H1 (cell line): ENCODE measurements around the gene LUZP1. TPM values are rescaled to one million over a fixed set of nuclear protein-coding genes. Genes with fewer than 3 reads are reported as not detected.

Experiments used
- CTCF ChIA-PET: fragments of 300-600 bp; sonication (Branson Sonifier 250); formaldehyde crosslinking; loops from one replicate; lab custom pipeline; 2021; ENCODE audit not compliant: partially characterized antibody; lab: Charles Lee
- POLR2A ChIA-PET: fragments of 300-600 bp; sonication (Branson Sonifier 250); formaldehyde crosslinking; loops from one replicate; lab custom pipeline; 2021; ENCODE audit warnings: inconsistent platforms; ENCODE audit not compliant: partially characterized antibody; lab: Charles Lee
- DNase-seq, 2 experiments: peaks; one replicate each; pipeline versions ENCODE4 v3.0.0 to v3.0.0-alpha.2; 2010 to 2022; ENCODE audit warnings: low spot score in 2 of 2, low read depth in 1 of 2, mixed read lengths in 1 of 2
- FAIRE-seq: peaks from 2 replicates; lab custom pipeline; 2011; peaks lifted over from hg19 to GRCh38; lab: Jason Lieb, UNC
- H2AFZ ChIP-seq: 2 replicates; pipeline ENCODE4 v1.8.1; 2012; ENCODE audit warnings: low read length, inconsistent platforms
- H2AK5ac ChIP-seq: 2 replicates; pipeline ENCODE4 v1.6.1; 2013; ENCODE audit warnings: low read depth, low read length
- H2BK120ac ChIP-seq: replicated peaks from 2 replicates; pipeline ENCODE3; 2013; ENCODE audit warnings: low read depth, low read length, inconsistent platforms
- H2BK12ac ChIP-seq: 2 replicates; pipeline ENCODE4 v1.6.1; 2013; ENCODE audit warnings: low read depth, low read length
- H2BK15ac ChIP-seq: 2 replicates; pipeline ENCODE4 v1.6.1; 2013; ENCODE audit warnings: low read length
- H2BK20ac ChIP-seq: 2 replicates; pipeline ENCODE4 v1.6.1; 2013; ENCODE audit warnings: low read length
- H2BK5ac ChIP-seq: 2 replicates; pipeline ENCODE4 v1.6.1; 2013; ENCODE audit warnings: low read depth, low read length
- H3K14ac ChIP-seq: 2 replicates; pipeline ENCODE4 v1.6.1; 2013; ENCODE audit warnings: inconsistent platforms; ENCODE audit not compliant: insufficient read length
- H3K18ac ChIP-seq: 2 replicates; pipeline ENCODE4 v1.6.1; 2013; ENCODE audit warnings: low read length; ENCODE audit errors: extremely low read depth
- H3K23ac ChIP-seq: 2 replicates; pipeline ENCODE4 v1.6.1; 2013; ENCODE audit warnings: inconsistent platforms; ENCODE audit not compliant: insufficient read length
- H3K23me2 ChIP-seq: 2 replicates; pipeline ENCODE4 v1.6.1; 2013; ENCODE audit warnings: low read depth, low read length
- H3K27ac ChIP-seq: 2 replicates; pipeline ENCODE4 v1.6.1; 2011; ENCODE audit warnings: low read depth, low read length, inconsistent platforms
- H3K27me3 ChIP-seq, 4 experiments: replicated peaks in 1 of 4; 1 replicate in 1 of 4; 2 replicates in 3 of 4; pipeline versions ENCODE4 v1.6.1 to v1.8.1; 2011 to 2013; ENCODE audit warnings: low read length in 3 of 4, mild to moderate bottlenecking in 3 of 4, inconsistent platforms in 2 of 4, mixed read lengths in 2 of 4, moderate library complexity in 1 of 4; ENCODE audit not compliant: control insufficient read depth in 3 of 4, insufficient read depth in 3 of 4; ENCODE audit errors: extremely low read depth in 1 of 4
- H3K36me3 ChIP-seq, 4 experiments: 2 replicates each; pipeline versions ENCODE4 v1.6.1 to v1.8.1; 2011 to 2013; ENCODE audit warnings: mild to moderate bottlenecking in 4 of 4, low read length in 3 of 4, moderate library complexity in 2 of 4, control low read depth in 1 of 4, inconsistent platforms in 1 of 4; ENCODE audit not compliant: insufficient read depth in 4 of 4, control insufficient read depth in 2 of 4
- H3K4ac ChIP-seq: replicated peaks from 2 replicates; pipeline ENCODE3; 2013; ENCODE audit warnings: low read length, low read depth, mixed read lengths, inconsistent platforms; ENCODE audit not compliant: insufficient read length
- H3K4me1 ChIP-seq, 4 experiments: replicated peaks in 1 of 4; 1 replicate in 1 of 4; 2 replicates in 3 of 4; pipeline versions ENCODE4 v1.6.1 to v1.8.1; 2011 to 2013; ENCODE audit warnings: low read length in 3 of 4, inconsistent platforms in 2 of 4, mixed read lengths in 1 of 4; ENCODE audit not compliant: insufficient read depth in 4 of 4, control insufficient read depth in 3 of 4
- H3K4me2 ChIP-seq, 2 experiments: 2 replicates each; pipeline versions ENCODE4 v1.6.1 to v1.8.1; 2011 to 2013; ENCODE audit warnings: low read depth in 2 of 2, low read length in 2 of 2, control low read depth in 1 of 2, inconsistent platforms in 1 of 2, mild to moderate bottlenecking in 1 of 2; ENCODE audit not compliant: insufficient read depth in 1 of 2
- H3K4me3 ChIP-seq, 4 experiments: fragments of 200-600, 300-600 bp in 1 of 4; sonication (generic), shearing (Covaris generic), sonication (Bioruptor Twin) in 1 of 4; 2 replicates each; pipeline versions ENCODE4 v1.5.1 to v1.8.1; 2011 to 2016; ENCODE audit warnings: low read length in 4 of 4, low read depth in 3 of 4, control low read depth in 2 of 4, inconsistent platforms in 2 of 4, mild to moderate bottlenecking in 2 of 4, mixed read lengths in 1 of 4, moderate library complexity in 1 of 4; ENCODE audit not compliant: insufficient read depth in 2 of 4; ENCODE audit errors: extremely low read depth in 1 of 4
- H3K56ac ChIP-seq: replicated peaks from 2 replicates; pipeline ENCODE3; 2013; ENCODE audit warnings: low read depth, mild to moderate bottlenecking, mixed read lengths, low read length, inconsistent platforms; ENCODE audit not compliant: insufficient read length
- H3K79me1 ChIP-seq: 2 replicates; pipeline ENCODE4 v1.6.1; 2013; ENCODE audit warnings: low read depth, low read length, control low read depth
- H3K79me2 ChIP-seq, 2 experiments: 2 replicates each; pipeline versions ENCODE4 v1.6.1 to v1.8.1; 2012 to 2013; ENCODE audit warnings: low read length in 2 of 2, mild to moderate bottlenecking in 2 of 2, inconsistent platforms in 1 of 2; ENCODE audit not compliant: insufficient read depth in 2 of 2, control insufficient read depth in 1 of 2
- H3K9ac ChIP-seq, 4 experiments: replicated peaks in 1 of 4; 1 replicate in 1 of 4; 2 replicates in 3 of 4; pipeline versions ENCODE4 v1.6.1 to v1.8.1; 2011 to 2013; ENCODE audit warnings: low read depth in 3 of 4, low read length in 3 of 4, control low read depth in 2 of 4, mild to moderate bottlenecking in 2 of 4, moderate library complexity in 2 of 4, inconsistent platforms in 1 of 4; ENCODE audit errors: extremely low read depth in 1 of 4
- H3K9me3 ChIP-seq, 2 experiments: 2 replicates each; pipeline versions ENCODE4 v1.6.1 to v1.8.1; 2012 to 2013; ENCODE audit warnings: mild to moderate bottlenecking in 2 of 2, moderate library complexity in 2 of 2, control low read depth in 1 of 2, inconsistent platforms in 1 of 2, low read depth in 1 of 2, low read length in 1 of 2, mixed read lengths in 1 of 2; ENCODE audit not compliant: insufficient read depth in 2 of 2
- H4K20me1 ChIP-seq, 2 experiments: replicated peaks in 1 of 2; 2 replicates each; pipeline versions ENCODE3 to v1.8.1; 2011 to 2013; ENCODE audit warnings: inconsistent platforms in 2 of 2, low read length in 2 of 2, mild to moderate bottlenecking in 1 of 2; ENCODE audit not compliant: insufficient read depth in 2 of 2, control insufficient read depth in 1 of 2
- H4K5ac ChIP-seq: 2 replicates; pipeline ENCODE4 v1.6.1; 2013; ENCODE audit warnings: low read length, low read depth, mixed read lengths, inconsistent platforms; ENCODE audit not compliant: insufficient read length
- H4K8ac ChIP-seq: 2 replicates; pipeline ENCODE4 v1.8.0; 2013; ENCODE audit warnings: mild to moderate bottlenecking, moderate library complexity, low read length, inconsistent platforms; ENCODE audit not compliant: insufficient read depth; ENCODE audit errors: extremely low read depth
- H4K91ac ChIP-seq: replicated peaks from 2 replicates; pipeline ENCODE3; 2013; ENCODE audit warnings: low read length, mixed read lengths, inconsistent platforms; ENCODE audit not compliant: insufficient read length
- ASH2L ChIP-seq: fragments of 200-600, 300-600 bp; sonication (generic); IDR thresholded peaks from one replicate; pipeline ENCODE4 v1.7.1; 2017; ENCODE audit warnings: low read length
- TBP ChIP-seq: IDR thresholded peaks from 2 replicates; pipeline ENCODE4 v1.6.1; 2011; ENCODE audit warnings: low read depth, low read length, improper control_type of control experiment
- WGBS, 2 experiments: shearing (Covaris generic) in 1 of 2; methylation state at CpG; one replicate each; pipeline versions ENCODE4 v1.1.6 to v1.1.7; 2013 to 2015; ENCODE audit warnings: low lambda C conversion rate in 2 of 2, mixed read lengths in 2 of 2, inconsistent platforms in 1 of 2, low coverage in 1 of 2, missing lambda C conversion rate in 1 of 2; ENCODE audit not compliant: insufficient replicate concordance in 2 of 2, insufficient coverage in 1 of 2, insufficient read length in 1 of 2; ENCODE audit errors: extremely low coverage in 1 of 2, missing lambda C conversion rate in 1 of 2; 5-methylcytosine and 5-hydroxymethylcytosine counted together
- polyA plus RNA-seq, 7 experiments: library from polyadenylated mRNA; depleted of rRNA in 3 of 7; stranded (reverse) in 5 of 7; unstranded in 2 of 7; fragments of >200 nt in 5 of 7; fragments of 200-250 nt in 2 of 7; gene quantifications; 1 replicate in 5 of 7; 2 replicates in 1 of 7; 4 replicates in 1 of 7; pipeline versions ENCODE4 v1.2.1 to v1.2.3, GENCODE V29; 2011 to 2013; ENCODE audit warnings: missing spikeins in 2 of 7, mixed read lengths in 2 of 7
- total RNA-seq: library from RNA; stranded (reverse); fragmentation: NEBNext Ultra II Directional; extraction: Animal tissue kit (Norgen Biotek cat#: 25700); gene quantifications from 2 replicates; pipeline ENCODE4 v1.2.1, GENCODE V29; 2021

The LUZP1 gene
- total and polyA plus RNA-seq, 2 of the 8 experiments (the other 6 are each of a cell fraction or from before 2014, with no cell fraction given): 14.0 to 60.5 TPM

GRCh38 chr1:23039308-23039826, 129.3 kb downstream of the LUZP1 start:
- no peak overlapping the region for H3K4me3 ChIP-seq
- no peak overlapping the region for H4K8ac ChIP-seq
- no peak overlapping the region for H3K14ac ChIP-seq
- no peak overlapping the region for H2BK20ac ChIP-seq
- H2BK12ac ChIP-seq: no peak overlapping the region
- H3K4me2 ChIP-seq: no peak overlapping the region
- no peaks in the 10 kb centered on the region for H3K9me3 ChIP-seq
- peaks cover 0 to 11% (median 4%) of the 10 kb centered on the region in 4 experiments; a peak in 3 of 7 replicates for H3K4me1 ChIP-seq
- no peaks in the 10 kb centered on the region for H3K23me2 ChIP-seq
- FAIRE-seq: no peak
- H3K27ac ChIP-seq: no peak overlapping the region
- no peaks in the 10 kb centered on the region for H3K27me3 ChIP-seq
- H4K91ac ChIP-seq: no peak overlapping the region
- H4K20me1 ChIP-seq: peaks cover 15 to 26% of the 10 kb centered on the region in 2 experiments
- no peak overlapping the region for H2BK15ac ChIP-seq
- H4K5ac ChIP-seq: no peak overlapping the region
- peaks cover 13 to 95% of the 10 kb centered on the region in 2 experiments for H3K79me2 ChIP-seq
- H2BK5ac ChIP-seq: no peak overlapping the region
- no peak overlapping the region for H3K9ac ChIP-seq
- H3K79me1 ChIP-seq: no peaks in the 10 kb centered on the region
- no peak for DNase-seq
- POLR2A ChIA-PET: no interaction called here
- no peak overlapping the region for H3K18ac ChIP-seq
- WGBS, 2 experiments: 85% methylated on average over 7 of the region's 7 CpGs; no CpG with 5 or more reads in 1 of the 2 experiments
- CTCF ChIA-PET: no interaction called here
- TF ChIP-seq ASH2L (no peak), TBP (no peak)
- TF ChIP-seq, all 59 proteins: peak for 0
- Histone ChIP-seq H3K23ac (no peak overlapping the region), H3K56ac (no peak overlapping the region), H2AK5ac (no peak overlapping the region), H2BK120ac (no peak overlapping the region), H2AFZ (no peak overlapping the region), H3K36me3 (peaks cover 0 to 6% (median under 1%) of the 10 kb centered on the region in 4 experiments; a peak in 3 of 8 replicates), H3K4ac (no peak overlapping the region)
